ENCODE measurements around the gene HADHB. TPM values are rescaled to one million over a fixed set of nuclear protein-coding genes. Genes with fewer than 3 reads are reported as not detected.
"Not testable (repeated sequence)": the region's sequence is repeated elsewhere in the genome, so short reads cannot be mapped to it uniquely, and the experiment has no call there.

The HADHB gene
- total and polyA plus RNA-seq, 8 donors = 120 to 150 (median 131) TPM

DNA sequence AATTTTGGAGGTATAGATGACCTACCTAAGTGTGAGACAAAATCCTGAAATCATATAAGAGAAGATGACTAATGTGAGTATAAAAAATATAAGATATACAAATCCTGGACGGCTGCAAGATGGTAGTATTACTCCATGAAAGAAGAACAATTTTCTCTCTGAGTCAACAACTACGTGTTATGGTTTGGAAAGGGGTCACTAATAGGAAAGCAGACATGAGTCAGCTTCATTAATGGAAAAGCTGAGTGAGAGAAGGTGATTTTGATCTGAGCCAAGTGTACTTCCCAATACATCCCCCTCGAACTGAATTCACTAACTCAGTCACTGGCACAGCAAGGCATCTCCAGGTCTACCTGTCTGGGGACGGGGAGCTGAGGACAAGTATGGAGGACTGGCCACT is 81.1 kb downstream of the HADHB start:
- ATAC-seq (no peak), DNase-seq (no peak)
- Histone ChIP-seq H3K9me3 (no peaks in the 10 kb centered on the region), H3K4me1 (peaks cover 0 to 15% of the 10 kb centered on the region in 2 donors), H3K36me3 (no peaks in the 10 kb centered on the region), H3K27me3 (no peaks in the 10 kb centered on the region), H3K27ac (no peak overlapping the region), H3K4me3 (no peak overlapping the region)
- TF ChIP-seq, protein P1, sequence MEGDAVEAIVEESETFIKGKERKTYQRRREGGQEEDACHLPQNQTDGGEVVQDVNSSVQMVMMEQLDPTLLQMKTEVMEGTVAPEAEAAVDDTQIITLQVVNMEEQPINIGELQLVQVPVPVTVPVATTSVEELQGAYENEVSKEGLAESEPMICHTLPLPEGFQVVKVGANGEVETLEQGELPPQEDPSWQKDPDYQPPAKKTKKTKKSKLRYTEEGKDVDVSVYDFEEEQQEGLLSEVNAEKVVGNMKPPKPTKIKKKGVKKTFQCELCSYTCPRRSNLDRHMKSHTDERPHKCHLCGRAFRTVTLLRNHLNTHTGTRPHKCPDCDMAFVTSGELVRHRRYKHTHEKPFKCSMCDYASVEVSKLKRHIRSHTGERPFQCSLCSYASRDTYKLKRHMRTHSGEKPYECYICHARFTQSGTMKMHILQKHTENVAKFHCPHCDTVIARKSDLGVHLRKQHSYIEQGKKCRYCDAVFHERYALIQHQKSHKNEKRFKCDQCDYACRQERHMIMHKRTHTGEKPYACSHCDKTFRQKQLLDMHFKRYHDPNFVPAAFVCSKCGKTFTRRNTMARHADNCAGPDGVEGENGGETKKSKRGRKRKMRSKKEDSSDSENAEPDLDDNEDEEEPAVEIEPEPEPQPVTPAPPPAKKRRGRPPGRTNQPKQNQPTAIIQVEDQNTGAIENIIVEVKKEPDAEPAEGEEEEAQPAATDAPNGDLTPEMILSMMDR (IDR thresholded peaks at IDR 0.05) = no peak
- intact Hi-C loops (cut with DNase I) = no loop called here

DNA sequence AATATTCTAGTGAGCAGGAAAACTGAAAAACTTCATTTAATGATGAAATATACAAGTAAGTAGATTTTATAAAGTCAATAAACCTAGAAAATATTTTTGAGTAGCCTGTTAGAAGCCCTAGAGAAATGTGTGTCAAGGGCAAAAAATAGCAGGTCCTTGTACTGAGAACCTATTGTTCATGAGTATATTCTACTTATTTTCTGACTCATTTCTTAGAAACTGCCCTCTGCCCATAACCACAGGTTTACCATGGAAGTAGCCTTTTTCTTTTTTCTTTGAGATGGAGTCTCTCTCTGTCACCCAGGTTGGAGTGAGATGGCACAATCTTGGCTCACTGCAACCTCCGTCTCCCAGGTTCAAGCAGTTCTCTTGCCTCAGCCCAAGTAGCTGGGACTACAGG is 81.8 kb downstream of the HADHB start:
- TF ChIP-seq, protein P1 (IDR thresholded peaks at IDR 0.05) = no peak
- intact Hi-C loops (cut with DNase I) = no loop called here

DNA sequence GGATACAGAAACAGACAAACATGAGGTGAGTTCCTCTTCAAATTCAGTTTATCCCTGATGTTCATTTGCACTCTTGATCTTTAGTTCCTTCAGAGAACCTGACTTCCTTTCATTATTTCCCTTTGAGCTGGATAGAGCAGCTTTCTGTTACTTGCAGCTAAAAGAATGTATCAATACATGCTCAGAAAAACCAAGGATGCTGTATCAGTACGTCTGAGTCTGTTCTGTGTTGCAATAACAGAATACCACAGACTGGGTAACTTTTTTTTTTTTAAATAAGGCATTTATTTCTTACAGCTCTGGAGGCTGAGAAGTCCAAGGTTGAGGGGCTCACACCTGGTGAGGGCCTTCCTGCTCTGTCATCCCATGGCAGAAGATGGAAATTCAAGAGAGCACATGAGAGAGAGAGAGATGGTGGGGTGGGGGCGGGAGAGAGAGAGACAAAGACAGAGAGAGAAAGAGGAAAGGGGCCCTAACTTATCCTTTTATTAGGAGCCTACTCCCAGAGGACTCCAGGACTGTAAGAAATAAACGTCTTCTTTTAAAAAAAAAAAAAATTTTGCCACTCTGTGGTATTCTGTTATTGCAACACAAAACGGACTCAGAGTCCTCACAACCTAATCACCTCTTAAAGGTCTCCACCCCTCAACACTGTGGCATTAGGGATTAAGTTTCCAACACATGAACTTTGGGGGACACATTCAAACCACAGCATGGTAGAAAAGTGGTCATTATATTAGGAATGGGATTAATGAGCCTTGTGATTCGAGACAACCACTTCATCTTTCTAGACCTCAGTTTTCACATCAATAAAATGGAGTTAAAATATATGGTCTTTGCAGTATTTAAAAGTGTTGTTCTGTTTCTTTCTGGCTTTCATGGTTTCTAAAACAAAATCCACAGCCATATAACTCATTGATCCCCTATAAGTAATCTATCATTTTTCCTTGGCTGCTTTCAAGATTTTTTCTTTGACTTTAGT is 82.8 kb downstream of the HADHB start:
- Histone ChIP-seq H3K9me3 (no peaks in the 10 kb centered on the region), H3K4me1 (peaks cover 0 to 15% of the 10 kb centered on the region in 2 donors), H3K27ac (no peak overlapping the region), H3K4me3 (no peak overlapping the region), H3K27me3 (no peaks in the 10 kb centered on the region), H3K36me3 (no peaks in the 10 kb centered on the region)
- ATAC-seq (no peak), DNase-seq (no peak)
- TF ChIP-seq, protein P1 (IDR thresholded peaks at IDR 0.05) = no peak
- intact Hi-C loops (cut with DNase I) = no loop called here

More for the DNA sequence above, 81.8 kb downstream of the HADHB start:
- no peak for DNase-seq
- H3K36me3 ChIP-seq = no peaks in the 10 kb centered on the region
- no peaks in the 10 kb centered on the region for H3K27me3 ChIP-seq
- no peak overlapping the region for H3K27ac ChIP-seq
- ATAC-seq = no peak
- H3K4me3 ChIP-seq = no peak overlapping the region
- peaks cover 0 to 15% of the 10 kb centered on the region in 2 donors for H3K4me1 ChIP-seq
- H3K9me3 ChIP-seq = no peaks in the 10 kb centered on the region

DNA sequence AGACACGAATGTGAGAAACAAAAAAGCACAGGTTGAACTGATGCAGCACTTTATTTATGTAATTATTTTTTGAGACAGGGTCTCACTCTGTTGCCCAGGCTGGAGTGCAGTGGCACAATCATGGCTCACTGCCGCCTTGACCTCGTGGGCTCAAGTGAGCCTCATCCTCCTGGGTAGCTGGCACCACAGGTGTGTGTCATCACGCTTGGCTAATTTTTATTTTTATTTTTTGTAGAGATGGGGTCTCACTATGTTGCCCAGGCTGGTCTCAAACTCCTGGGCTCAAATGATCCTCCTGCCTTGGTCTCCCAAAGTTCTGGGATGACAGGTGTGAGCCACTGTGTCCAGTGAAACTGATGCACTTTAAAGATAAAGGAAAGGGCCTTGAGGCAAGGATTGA is 84.3 kb downstream of the HADHB start:
- H3K27ac ChIP-seq; H3K27me3 ChIP-seq; intact Hi-C loops (cut with DNase I); ATAC-seq; H3K4me3 ChIP-seq; DNase-seq; H3K9me3 ChIP-seq; H3K36me3 ChIP-seq: not testable (repeated sequence)
- H3K4me1 ChIP-seq = peaks cover 0 to 15% of the 10 kb centered on the region in 2 donors

DNA sequence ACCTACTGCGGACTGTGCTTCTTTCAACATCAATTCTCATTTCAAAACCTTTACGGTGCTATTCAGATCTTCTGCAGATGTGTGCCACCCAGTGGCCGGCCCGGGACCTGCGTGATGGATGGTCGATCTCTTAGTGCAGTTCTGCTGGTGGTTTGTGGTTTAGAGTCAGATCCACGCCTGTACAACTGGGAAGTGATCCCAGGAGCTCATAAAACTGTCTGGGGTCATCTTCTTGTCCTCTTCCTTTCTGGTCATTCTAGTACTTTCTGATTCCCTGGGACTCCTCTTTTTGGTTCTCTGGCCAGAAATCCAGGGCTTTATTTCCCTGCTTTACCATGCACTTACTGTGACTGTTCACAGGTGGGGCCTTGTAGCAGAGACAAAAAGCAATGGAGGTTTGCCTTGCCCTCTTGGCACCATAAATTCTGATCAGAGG is 85.4 kb downstream of the HADHB start:
- ATAC-seq = peak; percentile 99

More for the DNA sequence above, 85.4 kb downstream of the HADHB start:
- no peaks in the 10 kb centered on the region for H3K9me3 ChIP-seq
- no peaks in the 10 kb centered on the region for H3K27me3 ChIP-seq
- no peak overlapping the region for H3K27ac ChIP-seq
- H3K4me3 ChIP-seq = no peak overlapping the region
- intact Hi-C loops (cut with DNase I) = no loop called here
- H3K4me1 ChIP-seq = peaks cover 0 to 15% of the 10 kb centered on the region in 2 donors
- DNase-seq = peak; percentile 52 to 96 (median 84)
- H3K36me3 ChIP-seq = no peaks in the 10 kb centered on the region
- TF ChIP-seq, protein P1 (IDR thresholded peaks at IDR 0.05) = peak; percentile 75 to 84

Measured in left lung (tissue), 10 donors.